Cardiac muscle cell (in vitro differentiated cells and primary cell): ENCODE measurements around the gene NDUFA3. TPM values are rescaled to one million over a fixed set of nuclear protein-coding genes. Genes with fewer than 3 reads are reported as not detected.

Experiments
- DNase-seq, 2 donors: peaks; one replicate each; pipeline versions ENCODE4 v3.0.0 to v3.0.0-alpha.2; 2010 to 2017; ENCODE audit warnings: low read depth in 1 of 2, low spot score in 1 of 2
- H3K27ac ChIP-seq: fragments of 200-600 bp; sonication (generic); 2 replicates; pipeline ENCODE4 v1.5.1; 2016
- H3K27me3 ChIP-seq: fragments of 200-600 bp; sonication (generic); 2 replicates; pipeline ENCODE4 v1.6.0; 2016; ENCODE audit warnings: control low read depth
- H3K36me3 ChIP-seq: fragments of 200-600 bp; sonication (generic); 2 replicates; pipeline ENCODE4 v1.5.1; 2016; ENCODE audit warnings: control low read depth
- H3K4me1 ChIP-seq: fragments of 200-600 bp; sonication (generic); 2 replicates; pipeline ENCODE4 v1.8.1; 2017; ENCODE audit warnings: low read depth, mild to moderate bottlenecking, mixed run types
- H3K4me3 ChIP-seq: fragments of 200-600 bp; sonication (generic); 2 replicates; pipeline ENCODE4 v1.5.1; 2016; ENCODE audit warnings: mild to moderate bottlenecking
- H3K9me3 ChIP-seq: fragments of 200-600 bp; sonication (generic); 2 replicates; pipeline ENCODE4 v1.5.1; 2017; ENCODE audit warnings: low read depth, mild to moderate bottlenecking, control low read depth
- polyA plus RNA-seq: library from polyadenylated mRNA; unstranded; fragments of >200 nt; fragmentation: Nextera tagmentation; extraction: Ambion mirVana; gene quantifications from 2 replicates; pipeline ENCODE4 v1.2.1, GENCODE V29; 2016
- total RNA-seq: library from RNA; depleted of rRNA; stranded (reverse); fragments of >200 nt; gene quantifications from 2 replicates; pipeline ENCODE4 v1.2.3, GENCODE V29; 2016
- TF ChIP-seq, protein P1 (sequence below): IDR thresholded peaks from 2 replicates; pipeline ENCODE4 v1.5.1; 2012; ENCODE audit warnings: low read depth, mild to moderate bottlenecking, low read length

The NDUFA3 gene
- total and polyA plus RNA-seq, 2 experiments from 2014 or later, result 58.8 to 585 TPM

- no peak for DNase-seq
- Histone ChIP-seq H3K4me1 (no peaks in the 10 kb centered on the region), H3K36me3 (peaks cover 65% of the 10 kb centered on the region), H3K27me3 (no peaks in the 10 kb centered on the region), H3K9me3 (no peaks in the 10 kb centered on the region), H3K4me3 (no peak overlapping the region), H3K27ac (no peak overlapping the region)
- TF ChIP-seq, protein P1, sequence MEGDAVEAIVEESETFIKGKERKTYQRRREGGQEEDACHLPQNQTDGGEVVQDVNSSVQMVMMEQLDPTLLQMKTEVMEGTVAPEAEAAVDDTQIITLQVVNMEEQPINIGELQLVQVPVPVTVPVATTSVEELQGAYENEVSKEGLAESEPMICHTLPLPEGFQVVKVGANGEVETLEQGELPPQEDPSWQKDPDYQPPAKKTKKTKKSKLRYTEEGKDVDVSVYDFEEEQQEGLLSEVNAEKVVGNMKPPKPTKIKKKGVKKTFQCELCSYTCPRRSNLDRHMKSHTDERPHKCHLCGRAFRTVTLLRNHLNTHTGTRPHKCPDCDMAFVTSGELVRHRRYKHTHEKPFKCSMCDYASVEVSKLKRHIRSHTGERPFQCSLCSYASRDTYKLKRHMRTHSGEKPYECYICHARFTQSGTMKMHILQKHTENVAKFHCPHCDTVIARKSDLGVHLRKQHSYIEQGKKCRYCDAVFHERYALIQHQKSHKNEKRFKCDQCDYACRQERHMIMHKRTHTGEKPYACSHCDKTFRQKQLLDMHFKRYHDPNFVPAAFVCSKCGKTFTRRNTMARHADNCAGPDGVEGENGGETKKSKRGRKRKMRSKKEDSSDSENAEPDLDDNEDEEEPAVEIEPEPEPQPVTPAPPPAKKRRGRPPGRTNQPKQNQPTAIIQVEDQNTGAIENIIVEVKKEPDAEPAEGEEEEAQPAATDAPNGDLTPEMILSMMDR, result no peak
These were observed 49.6 kb downstream of the NDUFA3 start for GRCh38 chr19:54152267-54152666.

DNA sequence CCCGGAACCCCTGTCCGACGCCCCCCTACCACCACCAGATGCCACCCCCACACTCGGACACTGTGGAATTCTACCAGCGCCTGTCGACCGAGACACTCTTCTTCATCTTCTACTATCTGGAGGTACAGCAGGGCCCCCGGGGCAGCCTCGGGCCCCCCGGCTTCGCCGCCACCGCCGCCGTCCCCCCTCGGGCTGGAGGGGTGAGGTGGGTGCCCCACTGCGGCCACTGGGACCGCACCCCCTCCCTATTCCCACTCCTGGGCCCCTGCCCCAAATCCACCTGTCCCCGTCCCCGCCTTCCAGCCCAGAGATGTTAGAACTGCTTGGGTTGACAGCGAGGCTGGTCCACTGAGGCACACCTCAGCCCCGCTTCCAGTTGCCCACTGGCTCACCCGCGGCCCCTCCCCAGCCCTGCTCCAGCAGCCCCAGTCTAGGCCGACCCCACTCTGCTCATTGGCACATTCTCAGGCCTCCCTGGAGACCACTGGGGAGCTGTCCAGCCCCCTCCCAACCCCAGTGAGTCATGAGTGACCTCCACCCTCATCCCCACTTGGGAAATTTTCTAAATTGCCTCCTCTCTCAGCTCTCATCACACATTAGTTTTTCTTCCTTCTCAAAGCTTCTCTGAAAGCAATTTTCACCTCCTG lies 50.3 kb downstream of the NDUFA3 start:
- Histone ChIP-seq H3K27me3 (no peaks in the 10 kb centered on the region), H3K27ac (no peak overlapping the region), H3K4me3 (no peak overlapping the region), H3K9me3 (no peaks in the 10 kb centered on the region), H3K36me3 (peaks cover 62% of the 10 kb centered on the region), H3K4me1 (no peaks in the 10 kb centered on the region)
- no peak for DNase-seq
- TF ChIP-seq, protein P1, result no peak

DNA sequence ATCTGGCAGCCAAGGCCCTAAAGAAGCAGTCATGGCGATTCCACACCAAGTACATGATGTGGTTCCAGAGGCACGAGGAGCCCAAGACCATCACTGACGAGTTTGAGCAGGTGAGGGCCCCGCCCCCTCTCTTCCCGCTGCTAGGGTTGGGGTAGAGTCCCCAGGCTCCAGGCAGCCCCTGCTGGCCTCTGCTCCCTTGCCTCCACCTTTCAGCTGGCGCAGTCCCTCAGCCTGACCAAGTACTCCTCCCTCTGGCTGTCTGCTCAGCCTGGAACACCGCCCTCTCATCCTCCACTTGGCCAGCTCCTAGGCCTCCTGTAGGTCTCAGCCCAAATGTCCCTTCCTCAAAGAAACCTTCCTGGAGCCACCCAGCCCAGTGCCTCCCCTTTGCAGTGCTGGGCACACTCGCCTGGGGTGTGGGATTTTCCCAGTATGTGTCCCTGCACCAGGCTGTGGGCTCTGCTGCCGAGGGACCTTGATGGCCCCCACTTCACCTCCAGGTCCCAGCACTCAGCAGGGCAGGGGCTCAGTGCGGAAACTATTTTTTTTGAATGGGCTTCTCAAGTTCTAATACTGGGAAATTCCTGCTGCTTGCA lies 51.2 kb downstream of the NDUFA3 start:
- DNase-seq, result no peak
- peak overlapping the region; percentile 25 for H3K27ac ChIP-seq
- H3K36me3 ChIP-seq, result peaks cover 53% of the 10 kb centered on the region
- no peaks in the 10 kb centered on the region for H3K27me3 ChIP-seq
- TF ChIP-seq, protein P1, result no peak
- H3K4me3 ChIP-seq, result no peak overlapping the region
- peaks cover 3% of the 10 kb centered on the region for H3K4me1 ChIP-seq
- no peaks in the 10 kb centered on the region for H3K9me3 ChIP-seq

DNA sequence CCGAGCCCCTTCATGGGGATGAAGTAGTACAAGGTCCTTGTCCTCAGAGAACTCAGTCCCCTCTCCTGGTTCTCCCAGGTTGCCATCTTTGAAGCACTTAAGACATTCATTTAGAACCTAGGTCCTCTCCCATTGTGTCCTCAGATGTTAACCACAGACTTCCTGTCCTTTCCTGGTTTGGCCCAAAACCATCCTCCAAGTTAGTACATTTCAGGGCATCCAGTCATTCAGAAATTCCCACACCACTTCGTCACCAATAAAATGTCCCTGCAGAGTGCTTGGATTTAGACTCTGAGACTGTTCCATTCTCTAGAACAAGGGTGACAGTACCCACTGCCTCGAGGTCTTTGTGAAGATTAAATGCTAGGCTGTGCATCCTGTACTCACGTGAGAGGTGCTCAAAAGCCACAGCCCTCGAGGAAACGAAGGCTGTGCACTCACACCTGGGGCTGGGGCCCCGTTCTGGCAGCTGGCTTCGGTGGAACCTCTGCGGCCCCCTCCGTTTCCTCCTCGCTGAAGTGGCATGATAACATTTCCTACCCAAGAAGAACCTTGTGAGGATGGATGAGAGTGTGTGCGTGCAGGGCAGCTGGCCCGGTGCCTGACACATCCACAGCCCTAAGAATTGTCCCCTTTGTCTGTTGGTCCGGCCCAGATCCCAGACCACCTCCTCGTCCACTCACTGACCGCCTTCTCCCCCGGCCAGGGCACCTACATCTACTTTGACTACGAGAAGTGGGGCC lies 52.1 kb downstream of the NDUFA3 start:
- TF ChIP-seq, protein P1, result no peak
- Histone ChIP-seq H3K4me3 (no peak overlapping the region), H3K36me3 (peaks cover 48% of the 10 kb centered on the region), H3K27me3 (no peaks in the 10 kb centered on the region), H3K27ac (peak overlapping the region; percentile 49), H3K4me1 (peaks cover 5% of the 10 kb centered on the region), H3K9me3 (no peaks in the 10 kb centered on the region)
- DNase-seq, result no peak

GRCh38 chr19:54155694-54156093 lies 53.0 kb downstream of the NDUFA3 start:
- Histone ChIP-seq H3K4me1 (peaks cover 8% of the 10 kb centered on the region), H3K27me3 (no peaks in the 10 kb centered on the region), H3K36me3 (peaks cover 48% of the 10 kb centered on the region), H3K27ac (no peak overlapping the region), H3K4me3 (no peak overlapping the region), H3K9me3 (no peaks in the 10 kb centered on the region)
- TF ChIP-seq, protein P1, result no peak
- no peak for DNase-seq
